NCI-H510A treated with DMSO at 0.1 percent for 48 hours (cell line): ENCODE results near the gene PRCP.
"Not testable (repeated sequence)": the region's sequence is repeated elsewhere in the genome, so short reads cannot be mapped to it uniquely, and the experiment has no call there.

Experiments
- DNase-seq: peaks from one replicate; lab custom pipeline; 2025; lab: John Stamatoyannopoulos, UW

The PRCP gene

DNA sequence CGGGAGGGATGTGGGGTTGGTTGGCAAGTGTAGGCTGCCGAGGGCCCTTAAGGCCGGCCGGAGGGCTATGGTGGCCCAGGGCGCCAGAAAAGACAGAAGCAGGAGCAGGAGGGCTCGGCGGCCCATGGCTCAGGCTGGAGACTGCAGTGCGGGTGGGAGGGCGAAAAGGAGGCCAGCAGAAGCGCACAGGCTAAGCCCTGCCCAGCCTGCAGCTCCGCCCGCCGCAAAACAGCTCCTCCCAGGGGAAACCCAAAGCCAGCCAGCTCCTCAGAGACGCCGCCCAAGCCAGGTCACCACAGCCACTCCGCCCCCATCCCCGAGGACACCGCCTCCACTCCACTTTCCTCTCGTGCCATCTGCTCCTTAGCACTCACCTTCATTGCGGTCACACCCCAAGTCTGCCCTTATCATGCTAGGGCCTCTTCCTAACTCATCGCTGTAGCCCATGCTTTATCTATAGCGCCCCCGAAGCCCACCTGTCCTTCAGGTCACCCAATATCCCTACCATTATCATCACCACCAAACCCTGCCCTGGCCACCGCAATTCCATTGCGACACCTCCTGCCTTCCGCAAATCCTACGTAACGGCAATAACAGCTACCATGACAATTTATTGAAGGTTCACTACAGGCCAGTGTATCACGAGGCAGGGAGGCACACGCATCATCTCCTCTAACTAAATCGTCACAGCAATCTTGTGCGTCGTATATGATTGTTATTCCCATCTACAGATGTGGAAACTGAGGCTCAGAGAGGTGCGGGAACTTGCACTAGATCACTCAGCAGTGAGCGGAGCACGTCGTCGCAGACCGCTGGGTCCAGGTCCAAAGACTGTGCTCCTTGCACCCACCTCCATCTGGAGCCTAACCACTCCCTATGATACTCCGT lies at the start of gene PRCP:
Gene PRCP (minus strand): TSS at position 154 of the 888 bp plus-strand sequence. CDS start 28 bp downstream, at position 126.
- peak; percentile 92 for DNase-seq

DNA sequence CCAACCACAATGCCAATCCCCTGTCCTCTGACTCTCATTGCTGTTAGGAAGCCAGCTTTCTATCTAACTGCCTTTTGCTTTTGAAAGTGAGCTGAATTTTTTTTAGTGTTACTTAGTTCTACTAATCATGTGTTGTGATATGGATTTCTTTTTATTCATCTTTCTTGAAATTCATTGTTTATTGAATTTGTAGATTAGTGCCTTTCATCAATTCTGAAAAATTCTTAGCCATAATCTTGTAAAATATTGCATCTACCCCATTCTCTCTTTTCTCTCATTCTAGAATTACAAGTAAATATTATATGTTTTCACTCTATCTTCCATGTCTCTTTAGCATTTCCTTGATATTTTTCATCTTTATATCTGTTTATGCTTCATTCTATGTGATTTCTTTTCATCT lies 49.1 kb upstream of the PRCP start:
- no peak for DNase-seq

DNA sequence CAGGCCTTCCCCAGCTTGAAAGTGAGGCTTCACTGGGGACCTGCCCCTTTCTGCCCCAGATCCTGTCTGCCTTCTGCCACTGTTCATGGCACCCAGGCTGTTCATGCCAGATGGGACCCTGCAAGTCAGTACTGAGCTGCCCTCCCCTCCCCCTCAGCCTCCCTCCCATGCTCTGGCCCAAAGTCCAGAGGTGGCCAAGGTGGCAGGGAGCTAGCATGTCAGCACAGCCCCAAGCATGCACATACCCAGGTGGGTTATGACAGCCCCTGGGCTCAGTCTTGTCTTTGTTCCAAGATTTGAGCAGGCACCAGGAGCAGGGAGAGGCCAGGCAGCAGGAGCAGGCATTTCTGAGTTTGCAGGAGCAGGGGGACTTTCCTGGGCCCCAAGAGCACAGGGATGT lies 45.5 kb upstream of the PRCP start:
- no peak for DNase-seq

DNA sequence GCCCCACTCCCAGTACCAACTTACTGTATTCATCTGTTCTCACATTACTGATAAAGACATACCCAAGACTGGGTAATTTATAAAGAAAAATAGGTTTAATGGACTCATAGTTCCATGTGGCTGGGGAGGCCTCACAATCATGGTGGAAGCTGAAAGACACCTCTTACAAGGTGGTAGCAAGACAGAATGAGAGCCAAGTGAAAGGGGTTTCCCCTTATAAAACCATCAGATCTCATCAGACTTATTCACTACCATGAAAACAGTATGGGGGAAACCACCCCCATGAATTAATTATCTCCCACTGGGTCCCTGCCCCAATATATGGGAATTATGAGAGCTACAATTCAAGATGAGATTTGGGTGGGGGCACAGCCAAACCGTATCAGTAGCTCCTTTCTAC lies 44.8 kb upstream of the PRCP start:
- DNase-seq, result not testable (repeated sequence)

DNA sequence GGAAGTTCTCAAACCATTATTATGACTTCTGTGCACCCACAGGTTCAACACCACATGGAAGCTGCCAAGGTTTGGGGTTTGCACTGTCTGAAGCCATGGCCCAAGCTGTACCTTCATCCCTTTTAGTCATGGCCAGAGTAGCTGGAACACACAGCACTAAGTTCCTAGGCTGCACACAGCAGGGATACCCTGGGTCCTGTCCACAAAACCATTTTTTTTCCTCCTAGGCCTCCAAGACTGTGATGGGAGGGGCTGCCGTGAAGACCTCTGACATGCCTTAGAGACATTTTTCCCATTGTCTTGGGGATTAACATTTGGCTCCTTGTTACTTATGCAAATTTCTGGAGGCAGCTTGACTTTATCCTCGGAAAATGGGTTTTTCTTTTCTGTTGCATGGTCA lies 44.0 kb upstream of the PRCP start:
- DNase-seq, result no peak

DNA sequence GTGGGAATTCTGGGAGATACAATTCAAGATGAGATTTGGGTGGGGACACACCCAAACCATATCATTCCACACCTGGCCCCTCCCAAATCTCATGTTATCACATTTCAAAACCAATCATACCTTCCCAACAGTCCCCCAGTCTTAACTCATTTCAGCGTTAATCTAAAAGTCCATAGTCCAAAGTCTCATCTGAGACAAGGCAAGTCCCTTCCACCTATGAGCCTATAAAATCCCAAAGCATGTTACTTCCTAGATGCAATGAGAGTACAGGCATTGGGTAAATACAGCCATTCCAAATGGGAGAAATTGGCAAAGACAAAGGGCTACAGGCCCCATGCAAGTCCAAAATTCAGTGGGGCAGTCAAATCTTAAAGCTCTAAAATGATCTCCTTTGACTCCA lies 43.2 kb upstream of the PRCP start:
- DNase-seq, result not testable (repeated sequence)

DNA sequence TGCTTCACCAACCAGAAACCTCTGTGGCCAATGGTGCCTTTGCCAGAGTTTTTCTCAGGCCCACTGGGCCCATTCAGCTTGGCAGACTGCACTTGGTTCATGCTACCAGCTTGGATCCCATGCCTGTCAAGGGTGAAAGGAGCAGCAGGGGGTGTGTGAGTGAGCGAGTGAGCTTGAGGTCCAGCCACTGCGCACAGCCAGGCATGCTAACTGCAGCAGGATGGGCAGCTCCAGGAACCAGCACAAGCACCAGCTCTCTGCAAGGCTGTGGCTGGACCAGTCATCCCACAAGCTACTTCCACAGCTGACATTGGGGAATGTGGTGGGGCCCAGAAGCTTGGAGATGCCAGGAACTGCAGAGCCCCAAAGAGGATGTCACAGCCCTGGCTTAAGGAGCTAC lies 42.1 kb upstream of the PRCP start:
- DNase-seq, result no peak

DNA sequence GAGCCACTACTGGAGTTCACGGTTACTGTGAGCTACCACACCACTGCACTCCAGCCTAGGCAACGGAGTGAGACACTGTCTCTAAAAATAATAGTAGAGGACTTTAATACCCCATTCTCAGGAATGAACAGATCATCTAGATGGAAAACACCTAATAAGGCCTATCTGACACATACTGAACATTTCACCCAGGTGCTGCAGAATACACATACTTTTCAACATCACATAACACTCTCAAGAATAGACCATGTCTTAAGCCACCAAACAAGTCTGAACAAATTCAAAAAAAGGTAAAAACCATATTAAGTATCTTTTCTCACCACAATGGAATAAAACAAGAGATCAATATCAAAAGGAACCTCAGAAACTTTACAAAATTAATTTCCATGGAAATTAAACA lies 39.2 kb upstream of the PRCP start:
- no peak for DNase-seq

DNA sequence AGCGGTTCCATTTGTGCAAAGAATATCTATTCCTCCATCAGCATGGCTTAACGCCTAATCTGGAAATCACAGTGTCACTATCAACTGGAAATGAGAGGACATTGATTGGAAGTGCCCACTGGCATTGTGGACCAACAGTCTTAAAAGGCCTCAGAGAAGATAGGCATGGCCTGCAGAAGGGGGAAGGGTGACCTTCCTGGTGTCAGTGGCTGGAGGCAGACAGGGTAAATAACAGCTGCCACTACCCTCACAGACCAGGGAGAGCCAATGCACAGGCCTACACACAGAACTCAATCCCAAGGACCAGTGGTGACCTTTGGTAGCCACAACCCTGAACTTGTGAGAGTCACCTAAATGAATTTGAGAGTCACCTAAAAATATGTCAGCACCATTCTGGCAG lies 37.3 kb upstream of the PRCP start:
- no peak for DNase-seq

DNA sequence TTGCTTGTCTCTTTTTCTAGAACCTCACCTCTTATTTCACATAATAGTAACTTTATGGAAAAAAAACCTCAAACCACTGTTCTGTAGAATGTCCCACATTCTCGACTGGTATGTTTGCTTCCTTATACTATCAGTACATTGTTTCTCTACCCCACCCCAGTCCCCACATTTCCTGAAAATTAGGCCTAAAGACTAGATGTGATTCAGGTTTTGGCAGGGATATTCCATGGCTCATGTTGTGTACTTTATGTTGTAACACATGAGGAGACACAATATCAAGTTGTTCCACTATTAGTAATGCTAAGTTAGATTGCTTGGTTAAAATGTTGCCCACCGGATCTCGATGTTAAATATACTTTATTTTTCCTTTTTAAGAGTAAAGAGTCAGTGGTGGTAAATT lies 36.0 kb upstream of the PRCP start:
- DNase-seq, result no peak

DNA sequence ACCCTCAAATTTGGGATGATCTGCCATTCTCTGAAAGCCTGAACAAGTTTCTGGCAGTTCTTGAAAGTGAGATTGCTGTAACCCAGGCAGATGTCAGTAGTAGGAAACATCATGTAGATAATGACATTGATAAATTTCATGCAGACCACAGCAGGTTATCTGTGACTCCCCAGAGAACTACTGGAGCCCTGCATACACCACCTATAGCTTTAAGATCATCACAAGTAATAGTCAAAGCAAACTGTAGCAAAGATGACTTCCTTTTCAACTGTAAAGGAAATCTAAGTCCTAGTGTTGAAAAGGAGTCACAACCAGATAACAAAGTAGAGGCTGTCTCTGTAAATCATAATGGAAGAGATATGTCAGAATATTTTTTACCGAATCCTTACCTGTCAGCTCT lies 32.3 kb upstream of the PRCP start:
- no peak for DNase-seq

DNA sequence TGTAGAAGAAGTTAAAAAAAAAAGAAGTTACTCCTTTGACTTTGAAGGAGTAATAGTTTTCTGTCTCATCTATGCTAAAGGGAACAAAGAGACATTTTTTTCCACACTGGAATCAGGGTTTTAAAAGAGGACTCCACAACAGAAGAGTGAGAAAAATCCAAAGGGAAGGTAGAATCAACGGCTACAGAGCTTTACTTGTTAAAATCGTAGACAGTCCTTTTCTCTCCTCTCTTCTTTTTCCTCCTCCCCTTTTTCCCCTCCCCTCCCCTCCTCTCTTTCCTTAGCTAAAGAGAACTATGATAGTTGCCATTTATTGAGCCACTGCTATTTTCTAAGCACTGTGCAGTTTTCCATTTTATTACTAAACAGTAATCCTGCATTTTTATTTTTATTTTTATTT lies 30.5 kb upstream of the PRCP start:
- DNase-seq, result no peak

DNA sequence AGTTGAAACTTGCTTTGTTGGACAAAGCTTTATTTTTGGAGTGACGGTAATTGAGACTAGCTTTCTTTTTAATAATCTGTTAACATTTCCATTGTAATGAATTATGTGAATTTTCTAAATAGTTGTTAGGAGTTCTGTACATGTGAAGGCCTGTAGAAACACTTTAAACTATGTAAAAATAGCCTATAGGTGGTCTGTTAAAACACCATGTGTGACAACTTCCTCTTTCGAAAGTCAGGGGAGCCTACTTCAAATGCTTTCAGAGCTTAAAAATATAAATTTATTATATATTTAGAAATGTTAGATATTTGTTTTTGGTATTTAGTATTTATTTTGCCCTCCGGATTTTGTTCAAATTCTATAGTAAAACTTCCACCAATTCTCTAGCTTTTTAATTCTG lies 30.0 kb upstream of the PRCP start:
- DNase-seq, result no peak

DNA sequence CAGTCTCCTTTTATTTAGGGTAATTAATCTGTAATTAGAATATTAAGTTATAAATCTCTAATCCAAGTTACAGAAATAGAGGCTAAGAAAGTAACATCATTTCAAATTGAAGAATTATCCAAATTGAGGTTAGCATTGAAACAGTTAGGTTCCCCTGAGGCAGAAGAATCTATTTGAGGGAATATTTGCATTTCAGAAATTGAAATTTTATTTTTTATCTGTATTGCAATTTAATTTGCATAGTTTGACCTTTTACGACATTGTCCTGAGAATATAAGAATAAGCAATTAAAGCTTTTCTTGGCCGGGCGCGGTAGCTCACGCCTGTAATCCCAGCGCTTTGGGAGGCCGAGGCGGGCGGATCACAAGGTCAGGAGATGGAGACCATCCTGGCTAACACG lies 28.9 kb upstream of the PRCP start:
- no peak for DNase-seq

DNA sequence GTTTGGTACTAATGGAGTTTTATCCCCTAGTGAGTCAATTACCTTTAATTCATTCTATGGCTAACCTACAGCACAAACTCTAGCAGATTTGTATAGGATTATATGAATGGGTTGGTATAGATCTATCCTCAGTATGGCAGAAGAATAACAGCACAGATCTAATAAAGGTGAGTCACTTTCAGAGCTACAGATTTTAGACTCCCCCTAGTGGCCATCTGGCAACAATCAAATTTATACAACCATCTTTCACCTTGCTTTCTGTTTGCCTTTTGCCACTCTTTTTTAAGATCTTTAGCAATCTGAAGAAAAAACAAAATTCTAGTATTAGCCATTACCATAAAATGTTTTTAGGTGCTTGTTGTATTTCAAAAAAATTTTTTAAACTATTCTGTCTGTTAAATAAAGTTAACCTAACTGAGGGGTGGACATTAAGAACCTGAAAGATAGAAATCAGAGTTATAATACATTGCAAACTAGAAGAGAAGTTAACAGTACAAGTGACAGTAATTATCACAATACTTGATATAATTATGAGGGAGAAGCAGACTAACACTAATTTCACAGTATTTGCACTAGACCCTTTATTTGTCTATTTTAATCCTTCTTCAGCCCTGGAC lies 27.1 kb upstream of the PRCP start:
- DNase-seq, result peak; percentile 77

DNA sequence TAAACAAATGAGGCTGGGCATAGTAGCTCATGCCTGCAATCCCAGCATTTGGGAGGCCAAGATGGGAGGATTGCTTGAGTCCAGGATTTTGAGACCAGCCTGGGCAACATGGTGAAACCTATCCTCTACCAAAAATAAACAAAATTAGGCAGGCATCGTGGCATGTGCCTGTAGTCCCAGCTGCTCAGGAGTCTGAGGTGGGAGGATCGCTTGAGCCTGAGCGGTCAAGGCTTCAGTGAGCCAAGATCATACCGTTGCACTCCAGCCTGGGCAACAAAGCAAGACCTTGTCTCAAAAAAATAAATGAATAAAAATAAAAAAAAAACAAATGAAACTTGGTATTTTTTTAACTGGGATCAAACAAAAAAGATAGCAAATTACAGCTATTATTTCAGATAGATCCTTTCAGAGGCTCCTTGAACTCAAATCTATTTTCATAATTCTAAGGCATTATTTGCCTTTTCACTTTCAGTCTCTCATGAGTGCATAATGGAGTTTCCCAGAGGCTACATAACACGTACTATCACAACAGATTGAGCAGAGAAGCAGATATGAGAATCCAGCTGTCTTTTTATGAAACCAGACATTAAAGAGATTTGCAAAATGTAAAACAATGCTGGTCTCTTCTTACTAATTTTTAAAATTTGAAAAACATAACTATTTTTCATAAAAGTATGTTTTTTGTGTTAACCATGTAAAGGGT lies 24.4 kb upstream of the PRCP start:
- no peak for DNase-seq

DNA sequence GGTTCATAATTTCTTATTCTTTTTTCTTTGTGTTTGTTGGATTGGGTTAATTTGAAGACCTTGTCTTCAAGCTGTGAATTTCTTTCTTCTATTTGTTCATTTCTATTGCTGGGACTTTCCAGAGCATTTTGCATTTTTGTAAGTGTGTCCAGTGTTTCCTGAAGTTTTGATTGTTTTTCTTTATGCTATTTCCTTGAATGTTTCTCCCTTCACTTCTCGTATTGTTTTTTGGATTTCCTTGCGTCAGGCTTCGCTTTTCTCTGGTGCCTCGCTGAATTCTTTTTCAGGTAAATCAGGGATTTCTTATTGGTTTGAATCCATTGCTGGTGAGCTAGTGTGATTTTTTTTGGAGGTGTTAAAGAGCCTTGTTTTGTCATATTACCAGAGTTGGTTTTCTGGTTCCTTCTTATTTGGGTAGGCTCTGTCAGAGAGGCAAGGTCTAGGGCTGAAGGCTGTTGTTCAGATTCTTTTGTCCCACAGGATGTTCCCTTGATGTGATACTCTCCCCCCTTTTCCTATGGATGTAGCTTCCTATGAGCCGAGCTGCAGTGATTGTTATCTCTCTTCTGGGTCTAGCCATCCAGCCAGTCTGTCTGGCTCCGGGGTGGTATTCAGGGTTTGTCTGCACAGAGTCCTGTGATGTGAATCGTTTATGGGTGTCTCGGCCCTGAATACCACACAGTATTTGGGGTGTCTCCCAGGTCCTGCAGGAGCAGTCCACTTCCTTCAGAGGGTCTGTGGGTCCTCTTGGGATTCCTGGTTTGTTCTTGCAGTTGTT lies 22.4 kb upstream of the PRCP start:
- DNase-seq, result not testable (repeated sequence)

DNA sequence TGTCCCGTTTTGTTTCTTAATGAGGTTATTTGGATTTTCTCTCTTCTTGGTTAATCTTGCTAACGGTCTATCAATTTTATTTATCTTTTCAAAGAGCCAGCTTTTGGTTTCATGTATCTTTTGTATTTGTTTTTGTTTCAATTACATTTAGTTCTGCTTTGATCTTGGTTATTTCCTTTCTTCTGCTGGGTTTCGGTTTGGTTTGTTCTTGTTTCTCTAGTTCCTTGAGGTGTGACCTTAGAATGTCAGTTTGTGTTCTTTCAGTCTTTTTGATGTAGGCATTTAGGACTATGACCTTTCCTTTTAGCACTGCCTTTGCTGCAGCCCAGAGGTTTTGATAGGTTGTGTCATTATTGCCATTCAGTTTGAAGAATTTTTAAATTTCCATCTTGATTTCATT lies 20.0 kb upstream of the PRCP start:
- DNase-seq, result not testable (repeated sequence)

DNA sequence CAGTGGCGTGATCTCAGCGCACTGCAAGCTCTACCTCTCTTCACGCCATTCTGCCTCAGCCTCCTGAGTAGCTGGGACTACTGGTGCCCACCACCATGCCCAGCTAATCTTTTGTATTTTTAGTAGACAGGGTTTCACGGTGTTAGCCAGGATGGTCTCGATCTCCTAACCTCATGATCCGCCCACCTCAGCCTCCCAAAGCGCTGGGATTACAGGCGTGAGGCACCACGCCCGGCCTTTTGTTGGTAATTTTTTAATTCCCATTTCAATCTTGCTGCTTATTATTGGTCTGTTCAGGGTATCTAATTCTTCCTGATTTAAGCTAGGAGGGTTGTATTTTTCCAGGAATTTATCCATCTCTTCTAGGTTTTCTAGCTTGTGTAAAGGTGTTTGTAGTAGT lies 19.6 kb upstream of the PRCP start:
- DNase-seq, result not testable (repeated sequence)

DNA sequence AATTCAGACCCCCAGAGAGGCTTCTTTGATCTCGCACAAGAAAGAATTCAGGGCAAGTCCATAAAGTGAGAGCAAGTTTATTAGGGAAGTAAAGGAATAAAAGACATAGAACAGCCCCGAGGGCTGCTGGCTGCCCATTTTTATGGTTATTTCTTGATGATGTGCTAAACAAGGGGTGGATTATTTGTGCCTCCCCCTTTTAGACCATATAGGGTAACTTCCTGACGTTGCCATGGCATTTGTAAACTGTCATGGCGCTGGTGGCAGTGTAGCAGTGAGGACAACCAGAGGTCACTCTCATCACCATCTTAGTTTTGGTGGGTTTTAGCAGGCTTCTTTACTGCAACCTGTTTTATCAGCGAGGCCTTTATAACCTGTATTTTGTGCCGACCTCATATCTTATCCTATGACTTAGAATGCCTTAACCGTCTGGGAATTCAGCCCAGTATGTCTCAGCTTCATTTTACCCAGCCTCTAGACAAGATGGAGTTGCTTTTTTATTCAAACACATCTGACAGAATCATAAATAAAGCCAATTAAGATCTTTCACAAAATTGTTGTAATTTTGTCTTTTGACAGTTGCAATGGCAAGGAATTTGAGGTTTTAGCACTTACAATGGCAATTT lies 8.9 kb upstream of the PRCP start:
- DNase-seq, result no peak

DNA sequence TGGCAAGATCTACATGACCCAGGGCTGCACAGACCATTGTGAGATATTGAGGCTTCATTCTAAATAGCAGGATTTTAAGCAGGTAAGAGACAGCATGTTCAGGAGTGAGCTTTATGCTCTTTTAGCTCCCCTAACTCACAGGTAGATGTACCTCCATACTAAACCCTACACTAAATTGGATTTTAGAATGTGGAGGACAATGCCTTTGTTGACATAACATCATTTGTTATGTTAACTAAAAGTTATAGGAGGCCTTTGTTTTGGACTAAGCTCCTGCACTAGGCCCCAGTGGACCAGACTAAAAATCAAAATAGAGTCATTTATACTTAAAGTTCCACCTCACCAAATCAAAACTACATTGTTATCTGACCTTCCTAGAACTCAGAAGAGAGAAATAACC lies 8.1 kb upstream of the PRCP start:
- DNase-seq, result no peak

DNA sequence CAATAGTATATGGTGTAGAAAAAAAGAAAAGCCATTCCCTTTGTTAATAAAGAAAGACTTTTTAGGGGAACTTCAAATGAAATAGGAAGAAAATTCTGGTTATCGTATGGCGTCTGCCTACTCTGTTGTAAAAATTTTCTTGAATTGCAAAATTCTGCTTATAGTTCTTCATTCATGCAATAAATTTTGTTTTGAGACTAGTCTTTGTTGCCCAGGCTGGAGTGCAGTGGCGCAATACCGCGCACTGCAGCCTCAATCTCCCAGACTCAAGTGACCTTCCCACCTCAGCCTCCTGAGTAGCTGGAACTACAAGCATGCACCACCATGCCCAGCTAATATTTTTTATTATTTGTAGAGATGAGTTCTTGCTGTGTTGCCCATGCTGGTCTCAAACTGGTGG lies 7.1 kb upstream of the PRCP start:
- no peak for DNase-seq
